Smooth muscle cell (in vitro differentiated cells): ENCODE measurements around the gene DNAH2. TPM values are rescaled to one million over a fixed set of nuclear protein-coding genes. Genes with fewer than 3 reads are reported as not detected.

Source experiments
- DNase-seq: peaks from one replicate; lab custom pipeline; 2025; ENCODE audit not compliant: unreplicated experiment; lab: John Stamatoyannopoulos, UW
- H2AFZ ChIP-seq: fragments of 200-600 bp; sonication (generic); 2 replicates; pipeline ENCODE4 v1.6.0; 2016; ENCODE audit warnings: antibody characterized with exemption, low read depth, mild to moderate bottlenecking
- H3F3A ChIP-seq: fragments of 200-600 bp; sonication (generic); 2 replicates; pipeline ENCODE4 v1.6.0; 2017; ENCODE audit warnings: antibody characterized with exemption, low read depth
- H3K27ac ChIP-seq: fragments of 200-600 bp; sonication (generic); 2 replicates; pipeline ENCODE4 v1.5.1; 2016; ENCODE audit warnings: low read depth, mild to moderate bottlenecking
- H3K27me3 ChIP-seq: fragments of 200-600 bp; sonication (generic); 2 replicates; pipeline ENCODE4 v1.6.1; 2016; ENCODE audit warnings: low read depth, mild to moderate bottlenecking
- H3K36me3 ChIP-seq: fragments of 200-600 bp; sonication (generic); 2 replicates; pipeline ENCODE4 v1.5.1; 2016; ENCODE audit warnings: low read depth
- H3K4me1 ChIP-seq: fragments of 200-600 bp; sonication (generic); 2 replicates; pipeline ENCODE4 v1.5.1; 2016; ENCODE audit warnings: low read depth
- H3K4me2 ChIP-seq: fragments of 200-600 bp; sonication (generic); 2 replicates; pipeline ENCODE4 v1.6.0; 2016; ENCODE audit warnings: mild to moderate bottlenecking
- H3K4me3 ChIP-seq: fragments of 200-600 bp; sonication (generic); 2 replicates; pipeline ENCODE4 v1.5.1; 2016; ENCODE audit warnings: mild to moderate bottlenecking
- H3K79me2 ChIP-seq: fragments of 200-600 bp; sonication (generic); 2 replicates; pipeline ENCODE4 v1.6.0; 2016; ENCODE audit warnings: low read depth, mild to moderate bottlenecking
- H3K9ac ChIP-seq: fragments of 200-600 bp; sonication (generic); 2 replicates; pipeline ENCODE4 v1.6.0; 2016; ENCODE audit warnings: low read depth
- H3K9me3 ChIP-seq: fragments of 200-600 bp; sonication (generic); replicated peaks from 2 replicates; pipeline ENCODE4 v1.5.1; 2016; ENCODE audit warnings: low read depth
- H4K20me1 ChIP-seq: fragments of 200-600 bp; sonication (generic); 2 replicates; pipeline ENCODE4 v1.6.0; 2016; ENCODE audit warnings: low read depth
- CTCF ChIP-seq: fragments of 200-600 bp; sonication (generic); IDR thresholded peaks from 2 replicates; pipeline ENCODE4 v1.5.1; 2017; ENCODE audit warnings: borderline replicate concordance, mild to moderate bottlenecking, antibody characterized with exemption; ENCODE audit not compliant: insufficient read depth, poor library complexity, severe bottlenecking
- WGBS: methylation state at CpG from one replicate; pipeline ENCODE4 v1.1.7; 2016; ENCODE audit warnings: low lambda C conversion rate; 5-methylcytosine and 5-hydroxymethylcytosine counted together
- polyA plus RNA-seq: library from polyadenylated mRNA; unstranded; fragments of >200 nt; fragmentation: Nextera tagmentation; extraction: Ambion mirVana; gene quantifications from 2 replicates; pipeline ENCODE4 v1.2.1, GENCODE V29; 2016
- total RNA-seq: library from RNA; depleted of rRNA; stranded (reverse); fragments of >200 nt; gene quantifications from 2 replicates; pipeline ENCODE4 v1.2.3, GENCODE V29; 2014

DNAH2 gene
- total and polyA plus RNA-seq, 2 experiments from 2014 or later = not detected

- Histone ChIP-seq H3K4me3 (no peak overlapping the region), H3K79me2 (peaks cover 11% of the 10 kb centered on the region), H3K4me2 (no peak overlapping the region), H3K4me1 (no peaks in the 10 kb centered on the region), H3K36me3 (peaks cover 11% of the 10 kb centered on the region), H3K9ac (no peak overlapping the region), H3K9me3 (no peaks in the 10 kb centered on the region), H3K27me3 (no peaks in the 10 kb centered on the region), H2AFZ (no peak overlapping the region), H4K20me1 (peaks cover 17% of the 10 kb centered on the region), H3F3A (no peaks in the 10 kb centered on the region), H3K27ac (no peak overlapping the region)
- no peak for DNase-seq
- 91% methylated on average over 14 of the region's 14 CpGs for WGBS
- no peak for TF ChIP-seq CTCF
These were observed 42.6 kb upstream of the DNAH2 start for GRCh38 chr17:7674934-7675333.

- H2AFZ ChIP-seq = no peak overlapping the region
- H3K4me2 ChIP-seq = no peak overlapping the region
- H3K36me3 ChIP-seq = peaks cover 11% of the 10 kb centered on the region
- H3K9me3 ChIP-seq = no peaks in the 10 kb centered on the region
- no peaks in the 10 kb centered on the region for H3K27me3 ChIP-seq
- H3K79me2 ChIP-seq = peaks cover 24% of the 10 kb centered on the region
- DNase-seq = no peak
- H3F3A ChIP-seq = no peaks in the 10 kb centered on the region
- H3K4me3 ChIP-seq = no peak overlapping the region
- no peak overlapping the region for H3K9ac ChIP-seq
- H3K4me1 ChIP-seq = no peaks in the 10 kb centered on the region
- H4K20me1 ChIP-seq = peaks cover 21% of the 10 kb centered on the region
- H3K27ac ChIP-seq = no peak overlapping the region
- WGBS = 83% methylated on average over 5 of the region's 5 CpGs
- TF ChIP-seq CTCF = no peak
These were observed 41.0 kb upstream of the DNAH2 start for GRCh38 chr17:7676533-7676932.

- H2AFZ ChIP-seq = no peak overlapping the region
- no peak for DNase-seq
- no peaks in the 10 kb centered on the region for H3F3A ChIP-seq
- H3K36me3 ChIP-seq = peaks cover 11% of the 10 kb centered on the region
- H4K20me1 ChIP-seq = peaks cover 21% of the 10 kb centered on the region
- H3K27ac ChIP-seq = no peak overlapping the region
- no peak overlapping the region for H3K4me3 ChIP-seq
- no peak overlapping the region for H3K9ac ChIP-seq
- H3K79me2 ChIP-seq = peaks cover 32% of the 10 kb centered on the region
- TF ChIP-seq CTCF = no peak
- no peak overlapping the region for H3K4me2 ChIP-seq
- 60% methylated on average over 10 of the region's 10 CpGs for WGBS
- H3K9me3 ChIP-seq = no peaks in the 10 kb centered on the region
- H3K27me3 ChIP-seq = no peaks in the 10 kb centered on the region
- no peaks in the 10 kb centered on the region for H3K4me1 ChIP-seq
These were observed 40.0 kb upstream of the DNAH2 start for GRCh38 chr17:7677388-7678067.
